HL-60/S4 (cell line): Measurements from ENCODE around the gene DAP3.
"Not testable (repeated sequence)": the region's sequence is repeated elsewhere in the genome, so short reads cannot be mapped to it uniquely, and the experiment has no call there.

Experiments
- in situ Hi-C: fragments of 300-500 bp; cut with MboI; formaldehyde crosslinking; loops from 2 replicates; pipeline ENCODE4 v1.14.3; 2022; ENCODE audit warnings: low sequenced_read_pairs

Gene DAP3

GRCh38 chr1:155689081-155689607, at the start of gene DAP3:
TSS of gene DAP3 (plus strand) at chr1:155689091. CDS start at chr1:155709780, 20,689 bp downstream.
- in situ Hi-C loops, result not testable (repeated sequence)

DNA sequence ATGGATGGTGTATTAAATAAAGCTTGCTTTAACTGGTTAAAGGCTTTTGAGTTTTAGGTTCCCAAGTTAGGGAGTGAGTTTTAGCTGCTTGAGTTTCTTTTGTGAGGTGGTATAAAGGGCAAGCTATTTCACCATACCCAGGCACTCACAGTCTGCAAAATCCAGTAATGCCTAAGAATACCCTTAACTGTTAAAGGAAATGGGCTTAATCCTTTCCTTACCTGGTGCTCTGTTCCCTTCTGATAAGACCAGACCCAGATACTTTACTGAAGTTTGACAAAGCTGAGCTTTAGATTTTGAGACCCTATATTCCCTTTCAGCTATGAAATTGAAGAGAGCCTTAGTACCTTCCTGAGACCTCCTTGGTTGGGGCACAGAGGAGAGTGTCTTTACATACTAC, 48.5 kb upstream of the DAP3 start:
- in situ Hi-C loops, result no loop called here

DNA sequence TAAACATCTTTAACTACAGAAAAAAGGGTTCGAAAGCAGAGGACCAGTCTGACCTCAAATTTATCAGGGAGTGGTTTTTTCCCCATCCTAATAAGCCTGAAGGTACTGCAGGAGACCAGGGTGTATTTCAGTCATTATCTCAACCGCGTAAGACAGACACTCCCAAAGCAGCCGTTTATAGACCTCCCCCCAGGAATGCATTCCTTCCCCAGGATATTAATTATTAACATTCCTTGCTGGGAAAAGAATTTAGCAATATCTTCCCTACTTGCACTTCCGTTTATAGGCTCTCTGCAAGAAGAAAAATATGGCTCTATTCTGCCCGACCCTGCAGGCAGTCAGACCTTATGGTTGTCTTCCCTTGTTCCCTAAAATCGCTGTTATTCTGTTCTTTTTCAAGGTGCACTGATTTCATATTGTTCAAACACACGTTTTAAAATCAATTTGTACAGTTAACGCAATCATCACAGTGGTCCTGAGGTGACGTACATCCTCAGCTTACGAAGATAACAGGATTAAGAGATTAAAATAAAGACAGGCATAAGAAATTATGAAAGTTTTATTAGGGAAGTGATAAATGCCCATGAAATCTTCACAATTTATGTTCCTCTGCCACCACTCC, 46.2 kb upstream of the DAP3 start:
- in situ Hi-C loops, result not testable (repeated sequence)

- in situ Hi-C loops, result no loop called here
Observed at GRCh38 chr1:155643230-155643629, 45.7 kb upstream of the DAP3 start.

- in situ Hi-C loops, result no loop called here
Observed at GRCh38 chr1:155645034-155645598, 43.8 kb upstream of the DAP3 start.

- in situ Hi-C loops, result no loop called here
Observed at GRCh38 chr1:155645648-155646047, 43.2 kb upstream of the DAP3 start.

- in situ Hi-C loops, result no loop called here
Observed at GRCh38 chr1:155646307-155646706, 42.6 kb upstream of the DAP3 start.

- in situ Hi-C loops, result no loop called here
Observed at GRCh38 chr1:155648207-155649147, 40.4 kb upstream of the DAP3 start.

DNA sequence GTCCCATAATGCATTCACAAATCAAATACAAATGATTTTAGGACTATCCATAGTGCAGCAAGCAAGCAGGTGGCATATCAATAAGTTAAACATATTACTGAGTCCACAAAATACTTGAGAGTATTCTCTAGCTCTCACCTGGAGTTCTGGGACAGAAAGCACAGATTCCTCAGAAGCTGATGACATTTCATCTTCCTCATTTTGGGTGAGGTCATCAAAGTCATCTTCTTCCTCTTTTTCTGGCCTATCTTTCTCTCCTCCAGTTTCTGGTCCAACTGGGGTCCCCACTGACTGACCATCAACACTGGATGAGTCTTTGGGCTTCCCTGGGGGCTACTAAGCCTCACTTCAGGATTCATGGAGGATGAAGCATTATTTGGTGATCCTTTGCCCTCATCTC, 39.2 kb upstream of the DAP3 start:
- in situ Hi-C loops, result no loop called here

GRCh38 chr1:155650231-155650757, 38.6 kb upstream of the DAP3 start:
- in situ Hi-C loops, result no loop called here

GRCh38 chr1:155651861-155652661, 36.8 kb upstream of the DAP3 start:
- in situ Hi-C loops, result no loop called here

- in situ Hi-C loops, result no loop called here
Observed at GRCh38 chr1:155652951-155653350, 35.9 kb upstream of the DAP3 start.

- in situ Hi-C loops, result no loop called here
Observed at GRCh38 chr1:155657463-155657862, 31.4 kb upstream of the DAP3 start.

GRCh38 chr1:155661239-155661638, 27.7 kb upstream of the DAP3 start:
- in situ Hi-C loops, result not testable (repeated sequence)

- in situ Hi-C loops, result no loop called here
Observed at GRCh38 chr1:155669233-155670162, 19.4 kb upstream of the DAP3 start.

GRCh38 chr1:155671750-155672149, 17.1 kb upstream of the DAP3 start:
- in situ Hi-C loops, result no loop called here

- in situ Hi-C loops, result no loop called here
Observed at GRCh38 chr1:155673003-155673402, 15.9 kb upstream of the DAP3 start.

DNA sequence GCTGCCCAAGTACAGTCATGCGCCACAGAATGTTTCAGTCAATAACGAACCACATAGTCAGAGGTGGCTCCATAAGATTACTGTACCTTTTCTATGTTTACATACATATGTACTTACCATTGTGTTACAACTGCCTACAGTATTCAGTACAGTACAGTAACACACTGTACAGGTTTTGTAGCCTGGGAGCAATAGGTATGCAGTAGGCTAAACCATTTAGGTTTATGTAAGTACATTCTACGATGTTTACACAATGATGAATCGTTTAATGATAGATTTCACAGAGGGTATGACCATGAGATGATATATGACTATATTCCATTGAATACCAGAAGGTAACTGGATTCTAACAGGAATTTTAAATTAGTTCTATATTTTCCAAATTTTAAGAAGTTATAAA, 10.9 kb upstream of the DAP3 start:
- in situ Hi-C loops, result no loop called here

DNA sequence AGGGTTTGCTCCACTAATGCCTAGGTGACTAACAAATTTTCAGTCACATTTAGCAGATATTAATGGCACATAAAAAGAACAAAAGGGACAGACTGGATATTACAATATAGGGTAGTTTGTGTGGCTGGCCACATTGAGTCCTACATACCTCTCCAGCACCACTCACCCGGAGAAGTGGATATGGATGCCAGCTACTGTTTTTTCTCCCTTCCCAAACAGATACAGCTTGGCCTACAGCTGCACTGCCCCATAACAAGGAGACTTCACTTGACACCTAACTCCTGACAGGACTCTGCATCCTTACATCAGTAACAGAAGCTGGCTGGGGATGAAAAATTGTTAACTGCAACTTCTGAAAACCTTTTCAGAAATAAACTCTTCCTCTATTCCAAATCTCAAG, 9.9 kb upstream of the DAP3 start:
- in situ Hi-C loops, result not testable (repeated sequence)
